HUES48 (cell line): ENCODE data around the gene HSPH1.
"Not testable (repeated sequence)": the region's sequence is repeated elsewhere in the genome, so short reads cannot be mapped to it uniquely, and the experiment has no call there.

Experiments used
- H3K27ac ChIP-seq: one replicate; pipeline ENCODE4 v1.7.0; 2013; ENCODE audit warnings: low read depth, low read length, inconsistent platforms
- H3K27me3 ChIP-seq: 2 replicates; pipeline ENCODE4 v1.6.1; 2013; ENCODE audit warnings: mild to moderate bottlenecking, low read length; ENCODE audit not compliant: control insufficient read depth, insufficient read depth
- H3K36me3 ChIP-seq: 2 replicates; pipeline ENCODE4 v1.6.1; 2013; ENCODE audit warnings: low read length; ENCODE audit not compliant: control insufficient read depth, insufficient read depth
- H3K4me1 ChIP-seq: 2 replicates; pipeline ENCODE4 v1.6.1; 2013; ENCODE audit warnings: mild to moderate bottlenecking, low read length; ENCODE audit not compliant: control insufficient read depth, insufficient read depth
- H3K4me3 ChIP-seq: 2 replicates; pipeline ENCODE4 v1.5.1; 2013; ENCODE audit warnings: mild to moderate bottlenecking, low read depth, low read length
- H3K9ac ChIP-seq: 2 replicates; pipeline ENCODE4 v1.6.1; 2013; ENCODE audit warnings: mild to moderate bottlenecking, low read depth, low read length, moderate library complexity
- H3K9me3 ChIP-seq: 2 replicates; pipeline ENCODE4 v1.6.1; 2013; ENCODE audit warnings: low read length; ENCODE audit not compliant: control insufficient read depth, insufficient read depth

HSPH1 gene

GRCh38 chr13:31177813-31178495, 16.2 kb upstream of the HSPH1 start:
- not testable (repeated sequence) for H3K9me3 ChIP-seq, H3K27ac ChIP-seq, H3K9ac ChIP-seq, H3K4me3 ChIP-seq, H3K4me1 ChIP-seq, H3K36me3 ChIP-seq, H3K27me3 ChIP-seq

- Histone ChIP-seq H3K27ac (no peak overlapping the region), H3K9me3 (no peaks in the 10 kb centered on the region), H3K9ac (no peak overlapping the region), H3K4me1 (no peaks in the 10 kb centered on the region), H3K4me3 (no peak overlapping the region), H3K36me3 (no peaks in the 10 kb centered on the region), H3K27me3 (no peaks in the 10 kb centered on the region)
These were observed 14.3 kb upstream of the HSPH1 start for GRCh38 chr13:31175847-31176532.

- Histone ChIP-seq H3K27me3 (no peaks in the 10 kb centered on the region), H3K4me1 (no peaks in the 10 kb centered on the region), H3K27ac (no peak overlapping the region), H3K36me3 (no peaks in the 10 kb centered on the region), H3K9me3 (no peaks in the 10 kb centered on the region), H3K4me3 (no peak overlapping the region), H3K9ac (no peak overlapping the region)
These were observed 12.3 kb upstream of the HSPH1 start for GRCh38 chr13:31174018-31174417.

- Histone ChIP-seq H3K36me3 (no peaks in the 10 kb centered on the region), H3K9ac (no peak overlapping the region), H3K27ac (no peak overlapping the region), H3K4me3 (no peak overlapping the region), H3K27me3 (no peaks in the 10 kb centered on the region), H3K9me3 (no peaks in the 10 kb centered on the region), H3K4me1 (no peaks in the 10 kb centered on the region)
These were observed 10.8 kb upstream of the HSPH1 start for GRCh38 chr13:31172535-31172934.

GRCh38 chr13:31172001-31172400, 10.3 kb upstream of the HSPH1 start:
- H3K9me3 ChIP-seq: no peaks in the 10 kb centered on the region
- H3K4me1 ChIP-seq: no peaks in the 10 kb centered on the region
- H3K36me3 ChIP-seq: no peaks in the 10 kb centered on the region
- H3K27ac ChIP-seq: no peak overlapping the region
- H3K27me3 ChIP-seq: no peaks in the 10 kb centered on the region
- H3K4me3 ChIP-seq: no peak overlapping the region
- no peak overlapping the region for H3K9ac ChIP-seq

GRCh38 chr13:31168736-31169135, 7.0 kb upstream of the HSPH1 start:
- Histone ChIP-seq H3K27ac (no peak overlapping the region), H3K27me3 (no peaks in the 10 kb centered on the region), H3K4me1 (no peaks in the 10 kb centered on the region), H3K9ac (no peak overlapping the region), H3K9me3 (no peaks in the 10 kb centered on the region), H3K36me3 (no peaks in the 10 kb centered on the region), H3K4me3 (no peak overlapping the region)

GRCh38 chr13:31168166-31168565, 6.5 kb upstream of the HSPH1 start:
- Histone ChIP-seq H3K9ac (no peak overlapping the region), H3K27ac (no peak overlapping the region), H3K36me3 (no peaks in the 10 kb centered on the region), H3K4me3 (no peak overlapping the region), H3K9me3 (no peaks in the 10 kb centered on the region), H3K27me3 (no peaks in the 10 kb centered on the region), H3K4me1 (peaks cover under 1% of the 10 kb centered on the region; the same call in 1 of the 2 replicates)

- H3K9me3 ChIP-seq: no peaks in the 10 kb centered on the region
- no peak overlapping the region for H3K9ac ChIP-seq
- H3K27me3 ChIP-seq: no peaks in the 10 kb centered on the region
- H3K4me3 ChIP-seq: no peak overlapping the region
- H3K4me1 ChIP-seq: peaks cover 7% of the 10 kb centered on the region
- no peak overlapping the region for H3K27ac ChIP-seq
- H3K36me3 ChIP-seq: no peaks in the 10 kb centered on the region
These were observed 5.8 kb upstream of the HSPH1 start for GRCh38 chr13:31167490-31167889.

GRCh38 chr13:31166591-31166990, 4.9 kb upstream of the HSPH1 start:
- H3K27me3 ChIP-seq: no peaks in the 10 kb centered on the region
- H3K4me3 ChIP-seq: no peak overlapping the region
- H3K9me3 ChIP-seq: no peaks in the 10 kb centered on the region
- H3K9ac ChIP-seq: no peak overlapping the region
- H3K4me1 ChIP-seq: peaks cover 7% of the 10 kb centered on the region
- no peaks in the 10 kb centered on the region for H3K36me3 ChIP-seq
- no peak overlapping the region for H3K27ac ChIP-seq

- H3K36me3 ChIP-seq: peaks cover 15% of the 10 kb centered on the region
- H3K4me1 ChIP-seq: peaks cover 22% of the 10 kb centered on the region
- no peaks in the 10 kb centered on the region for H3K27me3 ChIP-seq
- peak overlapping the region; percentile 94 for H3K9ac ChIP-seq
- peak overlapping the region; percentile 99 for H3K4me3 ChIP-seq
- H3K27ac ChIP-seq: peak overlapping the region; percentile 92
- H3K9me3 ChIP-seq: no peaks in the 10 kb centered on the region
These were observed 676 bp upstream of the HSPH1 start for GRCh38 chr13:31162151-31163008.
